ENCODE measurements around the gene SLC25A19. TPM values are rescaled to one million over a fixed set of nuclear protein-coding genes. Genes with fewer than 3 reads are reported as not detected.
A peak's percentile ranks its signal among the peaks of the same experiment; 100 is the strongest.

Gene SLC25A19
- total and polyA plus RNA-seq, 2 of the 8 experiments (the other 6 are each of a cell fraction or from before 2014, with no cell fraction given): 28.6 to 32.6 TPM

DNA sequence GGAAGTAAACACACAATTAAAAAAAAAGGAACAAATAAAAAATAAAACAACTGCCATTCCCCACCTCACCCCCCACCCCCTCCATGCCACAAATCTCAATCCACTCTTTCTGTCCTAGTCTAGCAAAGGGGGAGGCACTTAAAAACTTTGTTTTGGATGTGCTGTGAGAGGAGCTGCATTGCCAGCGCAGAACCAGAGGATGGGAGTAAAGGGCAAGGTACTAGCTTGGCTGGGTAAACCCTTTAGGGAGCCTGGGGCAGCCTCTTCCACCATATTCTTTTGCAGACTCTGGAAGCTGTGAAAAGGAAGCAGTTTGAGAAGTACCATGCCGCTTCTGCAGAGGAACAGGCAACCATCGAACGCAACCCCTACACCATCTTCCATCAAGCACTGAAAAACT, 26.2 kb downstream of the SLC25A19 start:
- Histone ChIP-seq H4K20me1 (replicated peaks in 1 of 2; ENCODE audit: control insufficient read depth in 1 of 2, insufficient read depth in 2 of 2, low read length in 2 of 2) (peaks cover 2 to 11% of the 10 kb centered on the region in 2 experiments), H3K79me2 (ENCODE audit: control insufficient read depth in 1 of 2, insufficient read depth in 2 of 2, low read length in 2 of 2) (peaks cover 12 to 40% of the 10 kb centered on the region in 2 experiments), H3K4me1 (replicated peaks in 1 of 4; ENCODE audit: control insufficient read depth in 3 of 4, insufficient read depth in 4 of 4, low read length in 3 of 4) (peaks cover 0 to 9% (median 6%) of the 10 kb centered on the region in 4 experiments; a peak in 5 of 7 replicates), H2BK5ac (ENCODE audit: low read depth, low read length) (no peak overlapping the region), H3K9ac (replicated peaks in 1 of 4; ENCODE audit: extremely low read depth in 1 of 4, low read depth in 3 of 4, low read length in 3 of 4) (no peak overlapping the region), H2AFZ (ENCODE audit: low read length) (no peak overlapping the region), H3K36me3 (ENCODE audit: control insufficient read depth in 2 of 4, insufficient read depth in 4 of 4, low read length in 3 of 4) (peaks cover 12 to 34% (median 25%) of the 10 kb centered on the region in 4 experiments), H2BK12ac (ENCODE audit: low read depth, low read length) (no peak overlapping the region), H3K56ac (replicated peaks; ENCODE audit: insufficient read length, low read depth, low read length) (no peak overlapping the region), H3K27me3 (replicated peaks in 1 of 4; ENCODE audit: control insufficient read depth in 3 of 4, extremely low read depth in 1 of 4, insufficient read depth in 3 of 4, low read length in 3 of 4) (no peaks in the 10 kb centered on the region), H2BK120ac (replicated peaks; ENCODE audit: low read depth, low read length) (no peak overlapping the region), H3K23ac (ENCODE audit: insufficient read length) (no peak overlapping the region), H3K18ac (ENCODE audit: extremely low read depth, low read length) (no peak overlapping the region), H3K9me3 (ENCODE audit: insufficient read depth in 2 of 2, low read depth in 1 of 2, low read length in 1 of 2) (no peaks in the 10 kb centered on the region), H2AK5ac (ENCODE audit: low read depth, low read length) (no peak overlapping the region), H4K5ac (ENCODE audit: insufficient read length, low read depth, low read length) (no peak overlapping the region), H2BK15ac (ENCODE audit: low read length) (no peak overlapping the region), H2BK20ac (ENCODE audit: low read length) (no peak overlapping the region), H4K91ac (replicated peaks; ENCODE audit: insufficient read length, low read length) (no peak overlapping the region), H3K23me2 (ENCODE audit: low read depth, low read length) (peaks cover 12% of the 10 kb centered on the region), H4K8ac (ENCODE audit: extremely low read depth, insufficient read depth, low read length) (0 out of 2 replicates have a peak overlapping the region, but pooled peaks have one; percentile 19), H3K27ac (ENCODE audit: low read depth, low read length) (no peak overlapping the region), H3K4ac (replicated peaks; ENCODE audit: insufficient read length, low read depth, low read length) (no peak overlapping the region), H3K4me2 (ENCODE audit: insufficient read depth in 1 of 2, low read depth in 2 of 2, low read length in 2 of 2) (peak overlapping the region; percentile 84 to 94; a peak in 2 of 4 replicates), H3K79me1 (ENCODE audit: low read depth, low read length) (peaks cover 9% of the 10 kb centered on the region), H3K14ac (ENCODE audit: insufficient read length) (no peak overlapping the region), H3K4me3 (ENCODE audit: extremely low read depth in 1 of 4, insufficient read depth in 2 of 4, low read depth in 3 of 4, low read length in 4 of 4) (peak overlapping the region in 3 of 4 experiments; percentile 91 to 99 (median 96); a peak in 4 of 8 replicates)
- no peak for DNase-seq (ENCODE audit: low read depth in 1 of 2, low spot score in 2 of 2)
- ChIA-PET POLR2A (ENCODE audit: partially characterized antibody) (interaction anchor here (0.8 to 4.7 kb wide), 11 partner anchors 8 to 147 kb away, joined by 3 to 62 read pairs (median 6); partner anchors contain the start of genes JPT1, MIF4GD and NUP85), CTCF (ENCODE audit: partially characterized antibody) (interaction anchor here (0.6 to 21.2 kb wide), 17 partner anchors 8 to 614 kb away, joined by 3 to 369 read pairs (median 4); partner anchors contain the start of genes MIF4GD and SLC25A19)
- TF ChIP-seq, protein P1, sequence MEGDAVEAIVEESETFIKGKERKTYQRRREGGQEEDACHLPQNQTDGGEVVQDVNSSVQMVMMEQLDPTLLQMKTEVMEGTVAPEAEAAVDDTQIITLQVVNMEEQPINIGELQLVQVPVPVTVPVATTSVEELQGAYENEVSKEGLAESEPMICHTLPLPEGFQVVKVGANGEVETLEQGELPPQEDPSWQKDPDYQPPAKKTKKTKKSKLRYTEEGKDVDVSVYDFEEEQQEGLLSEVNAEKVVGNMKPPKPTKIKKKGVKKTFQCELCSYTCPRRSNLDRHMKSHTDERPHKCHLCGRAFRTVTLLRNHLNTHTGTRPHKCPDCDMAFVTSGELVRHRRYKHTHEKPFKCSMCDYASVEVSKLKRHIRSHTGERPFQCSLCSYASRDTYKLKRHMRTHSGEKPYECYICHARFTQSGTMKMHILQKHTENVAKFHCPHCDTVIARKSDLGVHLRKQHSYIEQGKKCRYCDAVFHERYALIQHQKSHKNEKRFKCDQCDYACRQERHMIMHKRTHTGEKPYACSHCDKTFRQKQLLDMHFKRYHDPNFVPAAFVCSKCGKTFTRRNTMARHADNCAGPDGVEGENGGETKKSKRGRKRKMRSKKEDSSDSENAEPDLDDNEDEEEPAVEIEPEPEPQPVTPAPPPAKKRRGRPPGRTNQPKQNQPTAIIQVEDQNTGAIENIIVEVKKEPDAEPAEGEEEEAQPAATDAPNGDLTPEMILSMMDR (IDR thresholded peaks at IDR 0.05; ENCODE audit: control extremely low read depth in 1 of 3, insufficient read depth in 1 of 3, low read depth in 1 of 3, low read length in 3 of 3): peak in 1 of 3 experiments; percentile 30; a peak in 1 of 4 replicates
- TF ChIP-seq RAD21 (IDR thresholded peaks at IDR 0.05 in 1 of 2, conservative IDR thresholded peaks at IDR 0.05 in 1 of 2; ENCODE audit: low read depth in 2 of 2, low read length in 2 of 2) (peak; percentile 15 to 47; a peak in 3 of 4 replicates), KDM1A (IDR thresholded peaks at IDR 0.05; ENCODE audit: borderline replicate concordance, low read length) (no peak)
- WGBS, 2 experiments (ENCODE audit: extremely low coverage in 1 of 2, insufficient coverage in 1 of 2, insufficient read length in 1 of 2, insufficient replicate concordance in 2 of 2, low coverage in 1 of 2, low lambda C conversion rate in 2 of 2, missing lambda C conversion rate in 1 of 2): 97% methylated on average over 4 of the region's 4 CpGs; no CpG with 5 or more reads in 1 of the 2 experiments
- no peak for FAIRE-seq
